OCI-LY1 (cell line): ENCODE data around the gene TMEM198.

Experiments
- H2AFZ ChIP-seq: fragments of 200-600 bp; sonication (generic), shearing (Covaris generic); 2 replicates; pipeline ENCODE4 v1.6.0; 2014; ENCODE audit warnings: antibody characterized with exemption, mild to moderate bottlenecking, low read length
- H3F3A ChIP-seq: fragments of 200-600 bp; sonication (generic), shearing (Covaris generic); 2 replicates; pipeline ENCODE4 v1.6.0; 2014; ENCODE audit warnings: mild to moderate bottlenecking, antibody characterized with exemption, low read length, moderate library complexity; ENCODE audit not compliant: insufficient read depth
- H3K27ac ChIP-seq: fragments of 200-600 bp; sonication (generic); 2 replicates; pipeline ENCODE4 v1.5.1; 2014; ENCODE audit warnings: low read length, mixed run types, mild to moderate bottlenecking, low read depth; ENCODE audit not compliant: poor library complexity, severe bottlenecking
- H3K27me3 ChIP-seq: fragments of 200-600 bp; sonication (generic); 2 replicates; pipeline ENCODE4 v1.6.0; 2014; ENCODE audit warnings: antibody characterized with exemption, mild to moderate bottlenecking, low read length, moderate library complexity; ENCODE audit not compliant: insufficient read depth
- H3K36me3 ChIP-seq: fragments of 200-600 bp; sonication (generic); 2 replicates; pipeline ENCODE4 v1.6.1; 2014; ENCODE audit warnings: mild to moderate bottlenecking, antibody characterized with exemption, low read length, moderate library complexity, mixed read lengths; ENCODE audit not compliant: insufficient read depth
- H3K4me1 ChIP-seq: fragments of 200-600 bp; sonication (generic); 2 replicates; pipeline ENCODE4 v1.5.1; 2014; ENCODE audit warnings: mild to moderate bottlenecking, low read length, moderate library complexity; ENCODE audit not compliant: insufficient read depth, severe bottlenecking
- H3K4me2 ChIP-seq: fragments of 200-600 bp; sonication (generic), shearing (Covaris generic); 2 replicates; pipeline ENCODE4 v1.6.1; 2014; ENCODE audit warnings: low read length
- H3K4me3 ChIP-seq: fragments of 200-600 bp; sonication (generic); 2 replicates; pipeline ENCODE4 v1.5.1; 2014; ENCODE audit warnings: low read length, low read depth, mild to moderate bottlenecking, mixed read lengths; ENCODE audit not compliant: poor library complexity, severe bottlenecking
- H3K79me2 ChIP-seq: fragments of 200-600 bp; shearing (Covaris generic); 2 replicates; pipeline ENCODE4 v1.6.1; 2016; ENCODE audit warnings: mixed run types, low read length, mixed read lengths; ENCODE audit not compliant: insufficient read depth
- H3K9ac ChIP-seq: fragments of 200-600 bp; sonication (generic), shearing (Covaris generic); 2 replicates; pipeline ENCODE4 v1.6.1; 2014; ENCODE audit warnings: mild to moderate bottlenecking, low read length, mixed read lengths
- H3K9me2 ChIP-seq: fragments of 200-600 bp; sonication (generic), shearing (Covaris generic); 2 replicates; pipeline ENCODE4 v1.6.1; 2014; ENCODE audit warnings: low read depth, mild to moderate bottlenecking, low read length, mixed read lengths
- H3K9me3 ChIP-seq: fragments of 200-600 bp; shearing (Covaris generic); 2 replicates; pipeline ENCODE4 v1.6.1; 2014; ENCODE audit warnings: low read length, mixed read lengths
- H4K20me1 ChIP-seq: fragments of 200-600 bp; sonication (generic), shearing (Covaris generic); 2 replicates; pipeline ENCODE4 v1.6.0; 2016; ENCODE audit warnings: mild to moderate bottlenecking, low read length; ENCODE audit not compliant: insufficient read depth
- EZH2 ChIP-seq: fragments of 200-600 bp; sonication (generic), shearing (Covaris generic); IDR thresholded peaks from 2 replicates; pipeline ENCODE4 v1.8.0; 2017; ENCODE audit warnings: borderline replicate concordance, mixed run types, mild to moderate bottlenecking, antibody characterized with exemption, low read length, moderate library complexity, mixed read lengths
- TF ChIP-seq, protein P1 (sequence below): fragments of 200-600 bp; sonication (generic), shearing (Covaris generic); IDR thresholded peaks from 2 replicates; pipeline ENCODE4 v1.5.1; 2017; ENCODE audit warnings: mild to moderate bottlenecking, antibody characterized with exemption, low read length, moderate library complexity, mixed read lengths

Gene TMEM198

DNA sequence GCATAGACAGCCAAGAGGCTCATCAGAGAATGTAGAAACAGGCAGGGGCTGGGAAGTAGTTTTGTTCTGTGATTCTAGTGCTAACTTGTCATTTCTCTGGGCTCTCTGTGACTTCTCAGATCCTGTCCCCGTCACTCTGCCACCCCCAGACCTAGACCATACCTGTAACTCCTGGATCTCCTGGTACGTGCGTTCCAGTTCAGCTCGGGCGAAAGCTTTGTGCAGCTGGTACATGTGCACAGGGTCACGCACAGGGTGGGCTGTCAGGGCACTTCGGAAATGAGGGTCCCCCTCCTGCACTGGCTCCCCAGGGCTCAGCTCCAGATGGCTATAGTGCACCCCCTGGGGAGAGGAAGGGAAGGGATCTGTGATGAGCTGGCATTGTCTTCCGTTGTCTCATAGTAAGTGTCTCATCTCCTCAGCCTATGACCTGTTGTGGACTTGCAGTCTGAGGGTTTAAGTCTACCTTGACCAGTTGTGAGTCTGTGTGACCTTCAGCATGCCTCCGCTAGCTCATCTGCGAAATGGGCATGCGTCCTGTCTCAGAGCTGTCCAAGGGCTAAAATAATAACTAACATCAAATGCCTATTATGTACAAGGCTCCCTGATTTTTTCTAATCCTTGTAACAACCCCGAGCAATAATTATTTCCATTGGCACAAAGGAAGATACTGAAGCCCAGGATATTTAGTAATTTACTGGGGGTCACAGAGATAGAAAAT lies 2.9 kb upstream of the TMEM198 start:
- Histone ChIP-seq H3K27ac (no peak overlapping the region), H3F3A (no peaks in the 10 kb centered on the region), H3K9me2 (no peaks in the 10 kb centered on the region), H3K4me2 (peak overlapping the region; percentile 61), H3K4me3 (no peak overlapping the region), H3K36me3 (peaks cover 11% of the 10 kb centered on the region; the same call in 1 of the 2 replicates), H3K27me3 (no peaks in the 10 kb centered on the region; the same call in 1 of the 2 replicates), H3K79me2 (no peaks in the 10 kb centered on the region), H3K4me1 (peaks cover 13% of the 10 kb centered on the region), H3K9ac (no peak overlapping the region), H2AFZ (no peak overlapping the region), H3K9me3 (no peaks in the 10 kb centered on the region), H4K20me1 (no peaks in the 10 kb centered on the region)
- TF ChIP-seq, protein P1, sequence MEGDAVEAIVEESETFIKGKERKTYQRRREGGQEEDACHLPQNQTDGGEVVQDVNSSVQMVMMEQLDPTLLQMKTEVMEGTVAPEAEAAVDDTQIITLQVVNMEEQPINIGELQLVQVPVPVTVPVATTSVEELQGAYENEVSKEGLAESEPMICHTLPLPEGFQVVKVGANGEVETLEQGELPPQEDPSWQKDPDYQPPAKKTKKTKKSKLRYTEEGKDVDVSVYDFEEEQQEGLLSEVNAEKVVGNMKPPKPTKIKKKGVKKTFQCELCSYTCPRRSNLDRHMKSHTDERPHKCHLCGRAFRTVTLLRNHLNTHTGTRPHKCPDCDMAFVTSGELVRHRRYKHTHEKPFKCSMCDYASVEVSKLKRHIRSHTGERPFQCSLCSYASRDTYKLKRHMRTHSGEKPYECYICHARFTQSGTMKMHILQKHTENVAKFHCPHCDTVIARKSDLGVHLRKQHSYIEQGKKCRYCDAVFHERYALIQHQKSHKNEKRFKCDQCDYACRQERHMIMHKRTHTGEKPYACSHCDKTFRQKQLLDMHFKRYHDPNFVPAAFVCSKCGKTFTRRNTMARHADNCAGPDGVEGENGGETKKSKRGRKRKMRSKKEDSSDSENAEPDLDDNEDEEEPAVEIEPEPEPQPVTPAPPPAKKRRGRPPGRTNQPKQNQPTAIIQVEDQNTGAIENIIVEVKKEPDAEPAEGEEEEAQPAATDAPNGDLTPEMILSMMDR: no peak
- no peak for TF ChIP-seq EZH2

DNA sequence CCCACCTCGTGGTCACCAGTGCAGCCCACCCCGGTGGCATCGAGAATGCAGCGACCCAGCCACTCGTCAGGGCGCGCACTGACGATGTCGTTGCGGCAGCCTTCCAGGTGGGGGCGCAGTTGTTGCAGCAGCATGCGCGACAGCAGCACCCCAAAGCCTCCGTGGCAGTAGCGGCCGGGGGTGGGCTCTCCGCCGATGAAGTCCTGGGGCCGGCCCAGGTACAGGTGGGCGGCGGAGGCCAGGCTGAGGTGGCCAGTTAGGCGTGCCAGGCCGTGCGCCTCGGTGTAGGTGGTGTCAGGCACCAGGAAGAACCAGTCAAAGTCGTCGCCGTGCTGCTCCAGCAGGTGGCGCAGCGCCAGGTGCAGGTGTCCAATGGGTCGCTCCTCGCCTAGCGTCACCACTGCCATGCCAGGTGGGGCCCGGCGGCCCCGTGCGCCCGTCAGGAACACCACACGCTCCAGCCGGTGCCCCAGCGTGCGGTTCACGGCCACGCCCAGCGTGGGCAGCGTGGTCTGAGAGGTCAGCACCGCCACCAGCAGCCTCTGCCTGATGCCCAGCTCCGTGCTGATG lies 2.1 kb upstream of the TMEM198 start:
- H3K9me2 ChIP-seq: no peaks in the 10 kb centered on the region
- peaks cover 11% of the 10 kb centered on the region; the same call in 1 of the 2 replicates for H3K36me3 ChIP-seq
- H2AFZ ChIP-seq: no peak overlapping the region
- peak overlapping the region; percentile 66 for H3K4me3 ChIP-seq
- peaks cover 13% of the 10 kb centered on the region for H3K4me1 ChIP-seq
- no peaks in the 10 kb centered on the region; the same call in 1 of the 2 replicates for H3K27me3 ChIP-seq
- no peaks in the 10 kb centered on the region for H4K20me1 ChIP-seq
- peak overlapping the region; percentile 61 for H3K4me2 ChIP-seq
- H3K79me2 ChIP-seq: no peaks in the 10 kb centered on the region
- H3F3A ChIP-seq: no peaks in the 10 kb centered on the region
- TF ChIP-seq, protein P1: peak; percentile 100
- TF ChIP-seq EZH2: no peak
- no peak overlapping the region for H3K27ac ChIP-seq
- H3K9me3 ChIP-seq: no peaks in the 10 kb centered on the region
- H3K9ac ChIP-seq: peak overlapping the region; percentile 56; the same call in 1 of the 2 replicates

DNA sequence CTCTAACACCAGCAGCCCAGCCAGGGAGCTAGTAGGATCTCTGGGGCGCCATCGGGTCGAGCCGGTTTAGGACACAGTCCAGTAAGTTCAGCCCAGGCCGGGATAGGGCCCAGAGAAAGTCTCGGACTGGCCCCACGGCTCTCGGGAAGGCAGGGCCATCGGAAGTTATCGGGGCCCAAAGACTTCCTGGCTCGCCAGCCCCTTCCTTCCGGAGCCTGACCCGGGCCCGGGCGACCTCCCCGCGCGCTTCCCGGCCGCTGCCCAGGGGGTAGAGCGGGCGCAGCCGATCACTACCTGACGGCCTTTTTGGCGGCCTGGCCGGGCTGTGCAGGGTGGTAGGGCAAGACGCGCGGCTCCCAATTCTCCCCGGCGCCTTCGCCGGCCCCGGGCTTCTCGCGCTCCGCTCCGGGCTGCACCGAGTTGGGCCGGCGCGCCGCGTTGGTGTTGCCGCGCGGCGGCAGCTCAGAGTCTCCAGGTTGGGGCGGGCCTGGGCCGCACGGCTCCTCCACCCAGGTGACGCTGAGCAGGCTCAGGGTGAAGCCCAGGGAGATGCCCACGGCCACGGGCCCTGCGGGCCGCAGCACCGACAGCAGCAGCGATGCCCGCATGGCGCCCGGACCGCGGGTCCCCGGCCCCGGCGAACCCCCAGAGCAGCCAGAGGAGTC lies 765 bp upstream of the TMEM198 start:
- Histone ChIP-seq H3K4me2 (peak overlapping the region; percentile 61), H3K27ac (peak overlapping the region; percentile 44), H3F3A (no peaks in the 10 kb centered on the region), H3K36me3 (peaks cover 11% of the 10 kb centered on the region; the same call in 1 of the 2 replicates), H3K4me1 (peaks cover 13% of the 10 kb centered on the region), H3K4me3 (peak overlapping the region; percentile 66), H3K9ac (peak overlapping the region; percentile 56), H4K20me1 (no peaks in the 10 kb centered on the region), H3K27me3 (no peaks in the 10 kb centered on the region), H2AFZ (no peak overlapping the region), H3K9me2 (no peaks in the 10 kb centered on the region), H3K79me2 (no peaks in the 10 kb centered on the region), H3K9me3 (no peaks in the 10 kb centered on the region)
- no peak for TF ChIP-seq EZH2
- TF ChIP-seq, protein P1: no peak
